ENCODE measurements around the gene TMEM62.

- TF ChIP-seq REST (IDR thresholded peaks at IDR 0.05) (no peak), CTCF (IDR thresholded peaks at IDR 0.05; ENCODE audit: low read depth, low read length, missing input control) (no peak), MAX (IDR thresholded peaks at IDR 0.05) (no peak), ZBTB33 (IDR thresholded peaks at IDR 0.05) (no peak), SP1 (IDR thresholded peaks at IDR 0.05) (no peak), NR2F2 (IDR thresholded peaks at IDR 0.05) (no peak), JUND (IDR thresholded peaks at IDR 0.05) (no peak), TAF1 (conservative IDR thresholded peaks at IDR 0.05) (no peak), HNF4A (conservative IDR thresholded peaks at IDR 0.05) (no peak), EGR1 (IDR thresholded peaks at IDR 0.05; ENCODE audit: low read depth in 2 of 2) (no peak), RXRA (IDR thresholded peaks at IDR 0.05) (no peak), RAD21 (IDR thresholded peaks at IDR 0.05) (no peak), GABPA (IDR thresholded peaks at IDR 0.05 in 1 of 2, conservative IDR thresholded peaks at IDR 0.05 in 1 of 2) (no peak), HNF4G (IDR thresholded peaks at IDR 0.05) (no peak)
Observed at GRCh38 chr15:43095708-43096347, 37.6 kb upstream of the TMEM62 start.

Data from liver (tissue), 3 donors.